GM10266 (cell line): ENCODE results near the gene MKRN2OS.

Experiments
- DNase-seq: peaks from one replicate; pipeline ENCODE4 v3.0.0; 2012; ENCODE audit errors: extremely low spot score
- TF ChIP-seq, protein P1 (sequence below): IDR thresholded peaks from 2 replicates; pipeline ENCODE4 v1.5.1; 2012; ENCODE audit warnings: mild to moderate bottlenecking, low read depth; ENCODE audit not compliant: control insufficient read depth, insufficient read depth; ENCODE audit errors: missing control alignments

MKRN2OS gene

DNA sequence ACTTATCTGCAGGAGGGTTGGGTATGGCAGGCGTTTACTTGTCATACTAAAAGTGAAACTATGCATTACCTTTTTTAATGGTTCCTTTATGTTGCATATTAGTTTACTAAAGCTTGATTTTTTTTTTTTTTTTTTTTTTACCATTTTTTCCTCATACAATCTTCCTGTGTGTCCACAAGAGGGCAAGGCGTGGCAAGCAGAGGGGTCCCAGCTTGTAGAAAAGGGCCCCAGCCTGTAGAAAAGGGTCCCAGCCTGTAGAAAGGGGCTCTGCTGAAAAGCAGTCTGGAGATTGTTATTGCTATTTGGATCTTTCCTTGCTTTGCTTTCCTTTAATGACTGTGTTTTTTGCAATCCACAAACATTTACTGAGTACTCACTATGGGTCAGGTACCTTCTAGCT is 33.4 kb upstream of the MKRN2OS start:
- DNase-seq = no peak
- TF ChIP-seq, protein P1, sequence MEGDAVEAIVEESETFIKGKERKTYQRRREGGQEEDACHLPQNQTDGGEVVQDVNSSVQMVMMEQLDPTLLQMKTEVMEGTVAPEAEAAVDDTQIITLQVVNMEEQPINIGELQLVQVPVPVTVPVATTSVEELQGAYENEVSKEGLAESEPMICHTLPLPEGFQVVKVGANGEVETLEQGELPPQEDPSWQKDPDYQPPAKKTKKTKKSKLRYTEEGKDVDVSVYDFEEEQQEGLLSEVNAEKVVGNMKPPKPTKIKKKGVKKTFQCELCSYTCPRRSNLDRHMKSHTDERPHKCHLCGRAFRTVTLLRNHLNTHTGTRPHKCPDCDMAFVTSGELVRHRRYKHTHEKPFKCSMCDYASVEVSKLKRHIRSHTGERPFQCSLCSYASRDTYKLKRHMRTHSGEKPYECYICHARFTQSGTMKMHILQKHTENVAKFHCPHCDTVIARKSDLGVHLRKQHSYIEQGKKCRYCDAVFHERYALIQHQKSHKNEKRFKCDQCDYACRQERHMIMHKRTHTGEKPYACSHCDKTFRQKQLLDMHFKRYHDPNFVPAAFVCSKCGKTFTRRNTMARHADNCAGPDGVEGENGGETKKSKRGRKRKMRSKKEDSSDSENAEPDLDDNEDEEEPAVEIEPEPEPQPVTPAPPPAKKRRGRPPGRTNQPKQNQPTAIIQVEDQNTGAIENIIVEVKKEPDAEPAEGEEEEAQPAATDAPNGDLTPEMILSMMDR = no peak

DNA sequence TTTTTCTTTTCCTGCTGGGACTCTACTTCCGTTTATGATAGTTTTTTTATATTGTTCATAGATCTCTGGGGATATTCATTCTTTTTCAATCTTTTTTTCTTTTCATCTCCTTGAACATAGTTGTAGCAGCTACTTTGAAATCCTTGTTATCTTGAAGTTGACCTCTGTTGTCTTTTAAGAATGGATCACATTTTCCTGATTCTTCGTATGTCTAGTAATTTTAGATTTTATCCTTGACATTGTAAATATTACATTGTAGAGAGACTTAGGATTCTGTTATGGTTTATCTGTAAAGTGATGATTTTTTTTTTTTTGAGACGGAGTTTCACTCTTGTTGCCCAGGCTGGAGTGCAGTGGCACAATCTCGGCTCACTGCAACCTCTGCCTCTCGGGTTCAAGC is 32.1 kb upstream of the MKRN2OS start:
- no peak for DNase-seq
- TF ChIP-seq, protein P1 = no peak

DNA sequence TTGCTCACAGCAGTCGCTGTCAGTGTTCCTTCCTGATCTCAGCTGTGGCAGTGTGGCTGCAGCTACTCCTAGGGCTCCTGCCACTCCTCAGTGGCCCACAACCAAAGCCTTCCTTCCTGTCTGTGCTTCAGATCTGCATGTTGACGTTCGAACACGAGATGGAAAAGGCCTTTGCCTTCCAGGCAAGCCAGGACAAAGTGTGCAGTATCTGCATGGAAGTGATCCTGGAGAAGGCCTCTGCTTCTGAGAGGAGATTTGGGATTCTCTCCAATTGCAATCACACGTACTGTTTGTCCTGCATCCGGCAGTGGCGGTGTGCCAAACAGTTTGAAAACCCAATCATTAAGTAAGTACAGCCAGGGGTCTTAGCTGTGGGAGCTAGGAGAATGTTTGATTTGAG is 29.4 kb upstream of the MKRN2OS start:
- DNase-seq = no peak
- TF ChIP-seq, protein P1 = no peak

DNA sequence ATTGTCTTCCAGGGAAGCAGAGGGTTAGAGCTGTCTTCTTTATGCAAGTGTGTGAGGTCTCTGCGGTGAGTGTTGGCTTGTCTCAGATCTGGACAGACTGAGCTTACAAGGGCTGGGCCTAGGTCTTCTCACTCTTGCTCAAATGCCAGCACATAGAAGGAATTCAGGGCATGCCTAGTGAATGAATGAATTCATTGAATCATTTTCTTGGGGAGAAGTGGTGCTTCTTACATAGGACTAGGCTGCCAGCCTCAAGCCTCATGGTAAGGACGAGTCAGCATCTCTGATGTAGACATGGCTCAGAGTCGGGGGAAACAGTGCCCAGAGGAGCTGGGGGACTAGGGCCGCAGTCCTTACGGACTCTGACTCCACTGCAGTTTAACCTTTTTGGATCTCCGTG is 28.8 kb upstream of the MKRN2OS start:
- no peak for DNase-seq
- TF ChIP-seq, protein P1 = no peak

DNA sequence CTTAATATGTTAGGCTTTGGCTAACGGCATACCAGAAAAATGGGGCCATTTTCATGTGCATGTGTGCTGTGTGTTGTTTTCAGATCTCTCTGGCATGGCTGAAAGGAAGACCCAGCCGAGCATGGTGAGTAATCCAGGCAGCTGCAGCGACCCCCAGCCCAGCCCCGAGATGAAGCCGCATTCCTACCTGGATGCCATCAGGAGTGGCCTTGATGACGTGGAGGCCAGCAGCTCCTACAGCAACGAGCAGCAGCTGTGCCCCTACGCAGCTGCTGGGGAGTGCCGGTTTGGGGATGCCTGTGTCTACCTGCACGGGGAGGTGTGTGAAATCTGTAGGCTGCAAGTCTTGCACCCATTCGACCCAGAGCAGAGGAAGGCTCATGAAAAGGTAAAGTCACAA is 26.7 kb upstream of the MKRN2OS start:
- no peak for DNase-seq
- TF ChIP-seq, protein P1 = no peak

GRCh38 chr3:12569836-12570235 is 24.5 kb upstream of the MKRN2OS start:
- TF ChIP-seq, protein P1 = no peak
- no peak for DNase-seq

GRCh38 chr3:12568747-12569146 is 23.4 kb upstream of the MKRN2OS start:
- TF ChIP-seq, protein P1 = no peak
- no peak for DNase-seq
